Prostate gland (tissue), 2 donors: ENCODE data around the gene RDX. TPM values are rescaled to one million over a fixed set of nuclear protein-coding genes. Genes with fewer than 3 reads are reported as not detected.

Experiments
- DNase-seq: peaks from one replicate; pipeline ENCODE4 v3.0.0-alpha.2; 2019; ENCODE audit warnings: low spot score
- H3K27ac ChIP-seq, 2 donors: fragments of 200-600 bp; sonication (generic); 2 replicates each; pipeline ENCODE4 v1.5.1; 2017 to 2019
- H3K27me3 ChIP-seq: fragments of 200-600 bp; sonication (generic); replicated peaks from 2 replicates; pipeline ENCODE4 v1.5.1; 2019; ENCODE audit not compliant: insufficient read depth
- H3K36me3 ChIP-seq, 2 donors: fragments of 200-600 bp; sonication (generic); 1 replicate in 1 of 2; 2 replicates in 1 of 2; pipeline versions ENCODE4 v1.5.1 to v1.8.1; 2017 to 2019
- H3K4me1 ChIP-seq: fragments of 200-600 bp; sonication (generic); replicated peaks from 2 replicates; pipeline ENCODE4 v1.5.1; 2019
- H3K4me3 ChIP-seq, 2 donors: fragments of 200-600 bp; sonication (generic); 2 replicates each; pipeline ENCODE4 v1.5.1; 2017 to 2019
- H3K9me3 ChIP-seq: fragments of 200-600 bp; sonication (generic); 2 replicates; pipeline ENCODE4 v1.5.1; 2017
- CTCF ChIP-seq, 4 experiments: fragments of 200-600 bp in 2 of 4; fragments of 450-650 bp in 2 of 4; sonication (generic) in 2 of 4; IDR thresholded peaks; 1 replicate in 3 of 4; 2 replicates in 1 of 4; pipeline ENCODE4 v1.5.1; 2016 to 2019; ENCODE audit warnings: antibody characterized with exemption in 4 of 4, mild to moderate bottlenecking in 2 of 4, moderate library complexity in 2 of 4
- POLR2A ChIP-seq: fragments of 450-650 bp; IDR thresholded peaks from one replicate; pipeline ENCODE4 v1.6.1; 2016; ENCODE audit warnings: antibody characterized with exemption, mild to moderate bottlenecking
- POLR2AphosphoS5 ChIP-seq: sonication (generic); formaldehyde crosslinking; IDR thresholded peaks from one replicate; pipeline ENCODE4 v1.6.1; 2017; ENCODE audit warnings: antibody characterized with exemption
- WGBS: methylation state at CpG from one replicate; pipeline ENCODE4 v1.1.5; 2018; 5-methylcytosine and 5-hydroxymethylcytosine counted together
- intact Hi-C: fragments of 100-400 bp; cut with DNase I; formaldehyde crosslinking; loops from one replicate; pipeline ENCODE4 v1.14.2; 2022
- total RNA-seq, 2 donors: library from RNA; depleted of rRNA; stranded (reverse); fragments of >200 nt; gene quantifications; one replicate each; pipeline ENCODE4 v1.1.0, GENCODE V29; 2016

The RDX gene
- total RNA-seq, 2 donors from 2014 or later = 45.4 to 136 TPM

GRCh38 chr11:110148775-110149744, 147.4 kb downstream of the RDX start:
- no peak overlapping the region for H3K27ac ChIP-seq
- WGBS = 77% methylated on average over 9 of the region's 9 CpGs
- no peaks in the 10 kb centered on the region for H3K36me3 ChIP-seq
- no peaks in the 10 kb centered on the region for H3K9me3 ChIP-seq
- no peak overlapping the region for H3K4me3 ChIP-seq
- no peak for TF ChIP-seq POLR2AphosphoS5
- no peak for TF ChIP-seq CTCF (IDR thresholded peaks at IDR 0.05)
- TF ChIP-seq POLR2A = no peak
- intact Hi-C loops = no loop called here
- no peaks in the 10 kb centered on the region for H3K27me3 ChIP-seq
- DNase-seq = no peak
- no peaks in the 10 kb centered on the region for H3K4me1 ChIP-seq

DNA sequence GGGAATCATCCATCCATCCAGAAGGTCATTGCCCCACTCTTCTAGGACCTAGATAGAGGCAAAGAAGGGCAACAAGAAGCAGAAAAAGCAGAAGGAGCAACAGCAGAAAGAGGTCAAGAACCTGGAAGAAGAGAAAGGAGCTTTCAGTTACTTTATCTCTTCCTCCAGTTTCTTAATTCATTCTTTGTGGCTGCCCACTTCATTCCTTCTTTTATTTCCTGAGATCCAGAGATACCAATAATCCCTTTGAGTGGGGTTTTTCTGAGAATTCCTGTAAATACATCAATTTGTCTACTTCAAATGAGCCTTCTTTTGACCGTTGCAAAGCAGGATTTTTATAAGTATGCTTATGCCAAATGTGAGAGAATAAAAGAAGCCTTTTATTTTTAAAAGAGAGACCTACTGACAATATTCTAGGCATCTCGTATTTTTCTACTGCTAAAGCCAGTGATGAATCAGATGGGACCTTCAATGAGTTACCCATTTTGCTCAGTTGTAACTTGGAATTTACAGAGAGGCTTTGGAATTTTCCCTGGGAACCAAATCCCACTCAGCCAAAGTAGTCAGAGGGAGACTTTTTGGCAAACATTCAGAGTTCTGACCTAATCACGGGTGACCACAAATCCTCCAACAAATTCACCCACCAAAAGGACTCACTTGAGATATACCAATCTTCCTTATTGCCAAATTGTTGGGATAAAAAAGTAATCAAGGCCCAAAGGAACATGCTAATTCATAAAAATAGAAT, 148.3 kb downstream of the RDX start:
- Histone ChIP-seq H3K27ac (no peak overlapping the region), H3K27me3 (no peaks in the 10 kb centered on the region), H3K36me3 (no peaks in the 10 kb centered on the region), H3K9me3 (no peaks in the 10 kb centered on the region), H3K4me3 (no peak overlapping the region), H3K4me1 (no peaks in the 10 kb centered on the region)
- no peak for TF ChIP-seq POLR2A
- no peak for TF ChIP-seq POLR2AphosphoS5
- TF ChIP-seq CTCF (IDR thresholded peaks at IDR 0.05) = no peak
- intact Hi-C loops = no loop called here
- 29% methylated on average over 3 of the region's 3 CpGs for whole genome bisulfite sequencing
- no peak for DNase-seq

- H3K36me3 ChIP-seq = no peaks in the 10 kb centered on the region
- H3K4me1 ChIP-seq = no peaks in the 10 kb centered on the region
- H3K9me3 ChIP-seq = no peaks in the 10 kb centered on the region
- H3K4me3 ChIP-seq = no peak overlapping the region
- no peak overlapping the region for H3K27ac ChIP-seq
- intact Hi-C loops = no loop called here
- TF ChIP-seq POLR2AphosphoS5 = no peak
- no peak for TF ChIP-seq POLR2A
- TF ChIP-seq CTCF (IDR thresholded peaks at IDR 0.05) = no peak
- no peaks in the 10 kb centered on the region for H3K27me3 ChIP-seq
- no peak for DNase-seq
Observed at GRCh38 chr11:110141812-110142211, 154.6 kb downstream of the RDX start.

- Histone ChIP-seq H3K36me3 (no peaks in the 10 kb centered on the region), H3K4me1 (no peaks in the 10 kb centered on the region), H3K9me3 (no peaks in the 10 kb centered on the region), H3K27me3 (no peaks in the 10 kb centered on the region), H3K4me3 (no peak overlapping the region), H3K27ac (no peak overlapping the region)
- DNase-seq = no peak
- 39% methylated on average over 6 of the region's 6 CpGs for WGBS
- intact Hi-C loops = no loop called here
- TF ChIP-seq CTCF (IDR thresholded peaks at IDR 0.05) = no peak
Observed at GRCh38 chr11:110134110-110134509, 162.3 kb downstream of the RDX start.
